NCI-H748 (cell line): Measurements from ENCODE around the gene CAMK2G.

Experiments used
- DNase-seq: peaks from one replicate; lab custom pipeline; 2025; ENCODE audit not compliant: unreplicated experiment; lab: John Stamatoyannopoulos, UW

Gene CAMK2G

DNA sequence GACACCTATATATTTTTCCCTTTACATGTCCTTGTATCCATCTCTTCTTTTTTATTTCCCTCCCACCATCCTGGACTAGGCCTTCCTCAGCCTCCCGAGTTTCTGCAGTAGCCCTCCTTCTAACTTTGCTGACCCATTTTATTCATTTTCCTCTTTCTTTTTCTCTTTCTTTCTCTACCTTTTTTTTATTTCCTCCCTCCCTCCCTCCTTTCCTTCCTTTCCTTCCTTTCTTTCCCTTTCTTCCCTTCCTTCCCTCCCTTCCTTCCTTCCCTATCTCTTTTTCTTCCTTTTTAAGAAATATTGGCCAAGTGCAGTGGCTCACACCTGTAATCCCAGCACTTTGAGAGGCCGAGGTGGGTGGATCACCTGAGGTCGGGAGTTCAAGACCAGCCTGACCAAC lies 9.7 kb upstream of the CAMK2G start:
- DNase-seq, result no peak

DNA sequence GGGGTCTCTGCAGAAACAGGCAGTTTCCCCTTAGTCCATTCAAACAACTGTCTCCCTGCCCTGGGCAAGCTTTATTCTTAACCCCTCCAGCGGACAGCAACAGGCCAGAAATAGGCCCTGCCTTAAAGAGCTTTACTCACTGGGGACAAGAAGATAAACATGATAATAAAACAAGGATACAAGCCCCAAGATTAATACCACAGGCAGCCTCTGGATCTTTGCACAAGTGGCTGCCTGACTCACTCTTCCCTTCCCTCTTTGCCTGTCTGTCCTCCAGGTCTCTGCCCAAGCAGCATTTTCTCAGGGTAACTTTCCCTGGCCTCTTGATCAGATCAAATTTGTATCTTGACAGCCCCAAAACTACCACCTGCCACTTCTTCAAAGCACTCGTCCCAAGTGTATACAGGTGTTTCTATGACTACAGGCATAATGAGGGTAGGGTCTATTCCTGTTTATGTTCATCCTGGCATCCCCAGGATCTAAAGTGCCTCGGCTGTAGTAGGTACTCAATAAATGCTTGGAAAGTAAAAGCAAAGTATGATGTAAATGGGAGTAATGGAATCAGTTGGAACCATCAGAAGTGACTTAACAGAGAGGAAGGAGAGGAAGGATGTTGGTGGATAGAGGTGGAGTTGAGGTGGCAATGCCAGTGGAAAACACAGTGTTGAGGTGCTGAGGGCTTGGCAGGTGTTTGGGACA lies 7.0 kb upstream of the CAMK2G start:
- no peak for DNase-seq

DNA sequence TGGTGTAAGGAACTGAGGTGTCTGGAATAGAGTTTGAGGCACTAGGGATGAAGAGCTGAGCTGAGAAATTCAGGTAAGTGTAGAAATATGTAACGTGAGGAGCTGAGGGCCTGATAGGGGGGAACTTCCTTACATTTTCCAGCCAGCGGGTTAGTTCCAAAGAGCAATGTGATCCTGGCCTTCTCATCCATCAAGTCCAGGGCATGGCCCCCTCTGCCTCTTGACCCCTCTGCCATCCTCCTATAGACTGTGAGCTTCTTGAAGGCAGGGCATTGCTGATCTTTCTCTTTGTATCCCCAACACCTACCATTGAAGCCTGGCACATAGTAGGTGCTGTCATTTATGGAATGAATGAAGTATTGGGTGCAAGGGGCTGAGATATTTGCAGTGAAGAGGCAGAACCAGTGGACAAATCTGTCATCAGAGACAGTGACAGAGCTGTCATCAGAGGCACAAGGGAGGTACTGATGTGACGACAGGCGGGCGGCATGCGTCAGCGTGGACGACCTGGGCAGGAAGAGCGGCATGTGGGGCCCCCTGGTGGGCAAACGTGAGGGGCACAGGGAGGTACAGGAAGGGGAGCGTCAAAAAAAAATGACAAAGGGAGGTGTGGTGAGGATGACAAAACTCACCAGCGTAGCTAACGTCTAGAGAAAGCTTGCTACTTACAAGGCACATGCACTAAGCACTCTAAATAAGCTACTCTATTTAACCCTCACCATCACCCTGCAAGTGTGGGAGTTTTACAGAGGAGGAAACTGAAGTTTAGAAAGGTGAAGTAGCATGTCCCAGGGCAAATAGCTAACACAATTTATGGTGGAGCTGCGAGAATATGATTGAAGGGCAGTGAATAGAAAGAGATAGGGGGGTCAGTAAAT lies 5.2 kb upstream of the CAMK2G start:
- DNase-seq, result peak; percentile 75

DNA sequence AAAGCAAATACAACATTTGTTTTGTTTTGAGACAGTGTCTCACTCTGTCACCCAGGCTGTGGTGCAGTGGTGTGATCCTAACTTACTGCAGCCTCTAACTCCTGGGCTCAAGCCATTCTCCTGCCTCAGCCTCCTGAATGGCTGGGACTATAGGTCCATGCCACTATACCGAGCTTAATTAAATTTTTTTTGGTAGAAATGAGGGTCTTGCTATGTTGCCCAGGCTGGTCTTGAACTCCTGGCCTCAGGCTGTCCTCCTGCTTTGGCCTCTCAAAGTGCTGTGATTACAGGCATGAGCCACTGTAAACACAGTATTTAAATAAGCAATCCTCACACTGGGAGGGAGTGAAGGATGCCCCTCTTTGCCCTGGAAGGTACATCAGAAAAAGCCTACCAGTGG lies 4.0 kb upstream of the CAMK2G start:
- no peak for DNase-seq

DNA sequence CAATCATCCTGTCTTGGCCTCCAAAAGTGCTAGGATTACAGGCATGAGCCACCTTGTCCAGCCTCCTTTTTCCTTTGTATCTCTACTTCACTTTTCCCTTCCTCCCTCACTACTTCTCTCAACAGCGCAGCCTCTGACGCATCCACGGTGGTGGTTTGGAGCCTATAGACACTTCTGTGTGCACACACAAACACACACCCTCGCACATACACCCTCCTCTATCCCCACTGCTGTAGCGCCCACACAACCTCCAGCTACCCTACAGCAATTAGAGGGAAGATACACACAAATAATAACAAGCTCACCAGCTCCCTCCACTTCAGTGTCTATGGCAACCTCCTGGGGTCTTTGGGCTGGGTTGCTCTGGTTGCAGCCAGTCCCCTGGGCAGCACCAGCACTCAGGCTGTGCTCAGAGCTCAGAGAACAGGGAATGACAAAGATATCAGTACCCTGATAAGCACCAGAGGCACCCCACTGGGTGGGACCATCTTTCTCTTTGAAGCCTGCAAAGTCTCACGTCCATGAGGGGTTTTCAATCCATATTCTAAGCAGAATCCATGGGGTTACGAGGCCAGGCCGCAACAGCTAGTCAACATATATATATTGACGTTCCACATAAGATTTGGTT lies 3.3 kb upstream of the CAMK2G start:
- DNase-seq, result no peak

DNA sequence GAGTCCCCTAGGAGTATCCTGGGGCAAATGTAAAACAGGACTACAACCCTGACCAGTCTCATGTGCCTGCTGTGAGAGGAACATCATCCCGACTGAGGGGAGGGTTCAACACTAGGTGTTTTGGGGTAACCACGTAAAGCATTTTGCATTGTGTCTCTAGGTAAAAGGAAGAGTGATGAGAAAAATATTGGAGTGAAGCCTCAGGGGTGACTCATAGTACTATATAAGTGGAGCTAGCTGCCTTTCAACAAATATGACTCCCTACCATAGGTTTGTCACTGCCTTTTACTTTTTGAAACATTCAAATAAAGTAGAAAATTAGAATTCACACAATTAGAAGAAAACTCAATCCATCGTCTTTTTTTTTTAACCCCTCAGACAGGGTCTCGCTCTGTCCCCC lies 2.6 kb upstream of the CAMK2G start:
- no peak for DNase-seq

DNA sequence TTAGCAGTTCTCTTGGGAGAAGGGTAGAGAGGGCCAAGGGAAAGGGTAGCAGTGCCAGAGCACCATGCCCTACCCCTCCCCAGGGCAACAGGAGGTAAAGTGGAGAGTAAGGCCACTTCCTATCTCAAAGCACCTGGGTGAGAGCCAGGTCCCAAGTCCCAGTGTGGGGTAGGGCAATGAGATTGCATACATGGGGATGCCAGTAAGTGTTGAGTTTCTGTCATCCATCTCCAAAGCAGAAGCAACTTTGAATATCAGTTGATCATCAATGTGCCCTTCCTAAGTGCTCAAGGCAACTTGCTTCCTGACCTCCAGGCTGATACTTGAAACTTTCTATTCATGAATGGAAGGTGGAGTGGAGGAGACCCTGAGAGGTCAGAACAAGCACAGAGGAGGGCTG lies 2.2 kb upstream of the CAMK2G start:
- DNase-seq, result no peak

DNA sequence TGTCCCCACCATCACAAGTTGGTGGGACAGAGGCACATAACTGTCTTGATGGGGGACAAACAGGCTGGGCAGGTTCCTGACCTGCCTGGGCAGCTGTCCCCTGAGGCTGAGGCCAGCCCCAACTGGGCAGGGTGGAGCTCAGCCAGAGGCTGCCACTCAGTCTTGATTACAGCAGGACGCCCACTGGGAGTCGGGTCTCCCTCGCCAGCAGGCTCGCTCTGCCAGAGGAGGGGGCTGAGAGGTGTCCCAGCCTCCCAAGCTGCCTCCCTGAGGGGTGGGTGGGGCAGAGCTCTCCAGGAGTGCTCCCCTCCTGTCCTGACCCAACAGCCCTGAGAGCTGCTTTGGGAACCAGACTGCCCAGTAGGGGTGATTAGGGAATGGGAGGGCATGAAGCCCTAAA lies 1.8 kb upstream of the CAMK2G start:
- no peak for DNase-seq

DNA sequence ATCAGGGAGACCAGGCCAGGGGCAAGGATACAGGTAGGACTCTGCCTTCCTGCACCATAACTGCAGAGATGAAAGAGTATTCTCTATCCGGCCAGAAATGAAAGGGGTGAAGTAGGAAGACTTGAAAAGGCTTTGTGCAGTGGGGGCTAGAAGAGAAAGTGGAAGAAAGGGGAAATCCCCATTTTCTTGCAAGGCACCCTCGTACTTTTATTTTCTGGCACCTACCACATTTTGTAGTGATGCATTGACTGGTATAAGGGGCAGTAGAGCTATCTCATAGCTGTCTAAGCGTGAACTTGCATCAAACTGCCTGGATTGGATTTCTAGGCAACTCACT lies 752 bp upstream of the CAMK2G start:
- DNase-seq, result no peak

DNA sequence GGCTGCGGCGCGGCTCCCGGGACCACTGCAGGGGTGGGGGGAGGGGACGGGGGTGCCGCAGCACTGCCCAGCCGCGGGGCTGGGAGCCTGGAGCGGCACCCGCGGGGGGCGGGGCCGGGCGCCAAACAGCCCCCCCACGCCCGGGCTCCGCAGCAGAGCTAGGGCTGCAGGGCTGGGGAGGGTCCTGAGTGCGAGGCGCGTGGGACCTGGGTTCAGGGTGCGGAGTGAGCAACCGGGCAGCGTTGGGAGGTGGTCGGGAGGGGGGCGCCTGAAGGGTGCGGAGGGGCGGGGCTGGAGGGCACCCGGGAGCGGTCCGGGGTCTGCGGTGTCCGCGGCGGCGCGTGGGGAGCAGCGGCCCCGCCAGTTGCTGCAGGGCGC lies 528 bp downstream of the CAMK2G start:
- DNase-seq, result peak; percentile 31

DNA sequence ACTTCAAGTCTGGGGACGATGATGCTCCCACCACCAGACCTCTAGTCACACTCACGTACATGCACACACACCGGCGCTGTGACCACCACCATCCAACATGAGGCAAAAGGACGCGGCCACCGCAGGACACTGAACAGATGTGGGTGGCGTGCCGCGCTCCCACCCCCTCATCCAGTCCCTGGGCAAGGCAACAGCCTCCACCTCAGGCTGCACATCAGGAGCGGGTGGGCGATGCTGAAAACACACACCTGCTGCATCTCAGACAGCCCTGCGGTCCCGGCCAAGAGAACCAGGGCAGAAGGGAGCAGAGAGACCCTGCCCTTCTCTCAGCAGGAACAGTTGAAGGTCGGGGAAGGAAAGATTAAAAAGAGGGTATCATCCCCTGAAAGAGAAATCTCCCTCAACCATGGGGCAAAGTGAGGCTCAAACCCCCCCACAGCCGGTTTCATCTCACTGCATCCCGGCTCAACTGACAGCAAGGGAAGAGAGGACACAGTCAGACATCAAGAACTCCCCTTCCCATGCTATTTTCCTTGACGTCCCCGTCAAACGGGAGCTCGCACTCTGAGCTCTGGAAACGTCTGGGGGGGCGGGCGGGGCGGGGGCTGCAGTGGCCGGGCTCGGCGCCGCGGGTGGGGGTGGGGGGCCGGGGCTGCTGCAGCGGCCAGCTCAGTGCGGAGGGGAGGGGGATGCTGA lies 1.1 kb downstream of the CAMK2G start:
- peak; percentile 30 for DNase-seq

DNA sequence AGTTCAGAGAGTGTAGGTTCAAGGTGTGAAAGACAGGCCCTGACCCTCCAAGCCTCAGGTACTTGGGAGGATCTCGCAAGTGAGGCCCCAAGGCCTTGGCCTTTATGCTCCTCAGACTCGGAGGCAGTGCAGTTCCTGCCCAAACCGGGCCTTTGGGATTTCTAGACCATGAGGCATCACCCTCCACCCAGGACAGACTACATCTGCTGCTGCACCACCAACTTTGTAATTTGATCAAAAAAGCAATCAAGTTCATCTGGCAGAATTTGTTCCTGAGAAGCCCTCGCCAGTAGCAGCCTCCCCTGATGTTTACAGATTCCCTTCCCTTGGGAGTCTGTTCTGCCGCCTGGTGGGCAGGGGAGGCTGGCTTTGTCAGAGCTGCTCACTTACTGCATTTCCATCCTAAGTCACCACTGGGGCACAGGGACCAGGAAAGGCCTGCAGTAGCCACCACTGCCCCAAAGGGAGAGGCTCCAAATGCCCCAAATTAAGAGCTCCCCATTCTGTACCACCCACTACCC lies 2.1 kb downstream of the CAMK2G start:
- DNase-seq, result no peak

DNA sequence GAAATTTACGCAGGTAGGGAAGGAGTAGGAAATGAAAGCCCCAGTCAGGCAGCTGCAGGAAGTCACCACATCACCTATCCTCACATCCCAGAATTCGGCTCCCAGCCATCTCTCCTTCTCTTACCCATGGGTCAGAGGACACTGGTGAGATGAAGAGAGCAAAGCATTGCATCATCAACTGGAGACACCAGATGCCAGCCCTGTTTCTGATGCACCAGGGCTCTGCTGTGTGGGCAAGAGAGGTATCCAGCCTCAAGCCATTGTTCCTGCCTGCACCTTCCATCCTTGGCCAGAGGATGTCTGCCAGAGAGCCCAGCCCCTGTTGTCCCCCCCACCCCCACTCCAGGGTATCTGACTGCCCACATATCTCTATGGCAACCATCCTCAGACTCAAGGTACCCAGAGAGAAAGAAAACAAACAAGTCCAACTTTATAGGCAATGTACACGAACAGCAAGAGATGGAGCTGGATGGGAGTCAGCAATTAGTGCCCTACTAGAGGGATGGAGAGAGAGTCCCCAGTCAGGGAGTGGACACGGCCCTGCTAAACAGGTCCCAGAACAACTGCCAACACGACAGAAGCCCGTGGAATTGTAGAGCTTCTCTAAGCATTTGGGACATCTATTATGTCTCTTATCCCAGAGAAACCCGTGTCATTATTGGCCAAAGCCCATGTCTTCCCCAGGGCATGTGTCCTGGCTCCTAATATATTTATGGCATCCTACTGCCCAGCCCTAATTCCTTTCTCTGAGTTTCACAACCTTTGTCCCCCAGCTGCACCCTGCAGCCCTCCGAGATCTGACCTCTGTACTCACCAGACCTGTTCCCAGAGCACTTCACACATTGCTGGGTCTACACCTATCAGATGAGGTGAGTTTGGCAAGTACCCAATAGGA lies 2.8 kb downstream of the CAMK2G start:
- peak; percentile 18 for DNase-seq

DNA sequence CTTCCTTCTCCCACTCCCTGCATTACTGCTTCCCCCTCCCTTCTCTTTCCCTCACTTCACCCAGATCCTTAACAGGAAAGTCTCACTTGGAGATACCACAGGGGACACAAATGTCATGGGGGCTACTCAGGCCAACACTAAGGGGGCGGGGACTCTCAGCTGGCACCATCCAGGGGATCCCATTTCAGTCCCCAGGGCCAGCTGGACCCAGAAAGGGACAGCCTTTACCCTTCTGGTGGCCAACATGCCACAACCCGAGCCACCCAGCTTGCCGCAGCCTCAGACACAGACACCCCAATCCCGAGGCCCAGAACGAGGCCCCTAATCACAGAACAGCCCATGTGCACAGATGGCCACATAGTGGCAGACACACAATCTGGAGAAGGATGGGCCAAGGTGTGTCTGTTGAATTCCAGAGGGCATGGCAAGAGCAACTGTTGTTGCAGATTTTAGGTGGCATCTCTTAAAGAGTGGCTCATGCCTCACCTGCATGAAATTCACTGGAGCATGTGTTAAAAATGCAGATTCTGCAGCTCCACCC lies 5.6 kb downstream of the CAMK2G start:
- DNase-seq, result no peak

DNA sequence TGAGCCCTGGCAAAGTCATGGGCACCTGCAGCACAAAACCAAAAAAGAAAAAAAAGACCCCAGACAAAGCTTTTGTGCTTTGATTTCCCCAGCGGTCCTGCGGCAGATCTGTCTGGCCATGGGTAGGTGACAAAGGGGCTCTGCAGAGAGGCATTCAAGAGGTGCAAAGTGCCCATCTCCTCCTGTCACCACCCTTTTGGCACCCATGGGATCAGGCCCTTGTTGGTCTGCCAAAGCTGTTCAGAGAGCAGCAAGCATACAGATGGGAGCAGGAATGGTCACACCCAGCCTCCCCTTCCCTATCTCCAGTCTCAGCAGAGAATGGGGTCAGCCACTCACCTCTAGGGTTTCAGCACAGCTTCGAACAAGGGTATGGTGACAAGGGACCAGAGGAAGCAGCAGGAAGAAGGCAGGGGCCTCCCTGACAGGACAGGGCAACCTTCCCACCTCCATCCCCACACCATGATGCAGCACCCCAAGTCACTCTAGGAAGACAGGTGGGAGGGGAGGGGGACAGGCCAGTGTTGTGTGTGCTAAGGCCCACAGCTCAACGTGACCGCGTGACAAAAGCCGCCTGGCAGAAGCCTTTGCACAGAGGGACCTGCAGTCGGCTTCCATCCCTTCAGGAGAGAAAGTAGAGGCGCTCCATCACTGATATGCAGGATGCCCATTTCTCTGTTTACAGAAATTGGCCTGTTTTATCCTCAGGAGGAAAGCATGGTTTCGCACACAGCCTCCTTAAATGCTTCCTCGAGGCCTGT lies 6.3 kb downstream of the CAMK2G start:
- DNase-seq, result no peak

DNA sequence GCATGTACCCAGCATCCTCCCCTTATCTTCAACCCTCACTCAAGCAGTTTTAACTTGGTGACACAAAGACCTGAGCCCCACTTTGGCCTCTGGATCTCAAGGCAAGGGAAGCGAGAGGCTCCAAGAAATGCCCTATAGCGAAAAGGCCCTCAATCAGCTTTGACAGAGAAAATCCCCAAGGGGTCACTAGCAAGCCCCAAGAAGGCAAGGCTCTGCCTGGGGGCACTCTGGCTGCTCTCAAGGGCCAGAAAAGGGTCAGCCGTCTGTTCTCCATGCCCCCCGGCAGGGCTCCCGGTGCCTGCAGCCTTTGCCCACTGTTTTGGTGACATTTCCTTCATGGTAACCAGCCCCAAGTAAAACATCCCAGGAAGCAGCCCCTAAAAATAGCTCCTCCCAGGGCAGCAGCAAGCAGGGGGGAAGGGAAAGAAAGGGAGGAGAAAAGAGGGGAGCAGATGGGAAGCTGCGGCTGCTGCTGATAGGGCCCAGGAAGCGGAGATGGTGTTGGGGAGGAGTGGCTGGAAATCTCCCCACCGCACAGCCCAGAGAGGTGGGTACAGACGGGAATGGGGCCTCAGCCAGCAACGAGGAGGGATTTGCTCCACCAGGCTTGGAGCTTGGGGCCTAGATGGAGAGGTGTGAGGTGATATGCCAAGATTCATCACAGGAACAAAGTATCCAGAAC lies 7.1 kb downstream of the CAMK2G start:
- DNase-seq, result no peak

DNA sequence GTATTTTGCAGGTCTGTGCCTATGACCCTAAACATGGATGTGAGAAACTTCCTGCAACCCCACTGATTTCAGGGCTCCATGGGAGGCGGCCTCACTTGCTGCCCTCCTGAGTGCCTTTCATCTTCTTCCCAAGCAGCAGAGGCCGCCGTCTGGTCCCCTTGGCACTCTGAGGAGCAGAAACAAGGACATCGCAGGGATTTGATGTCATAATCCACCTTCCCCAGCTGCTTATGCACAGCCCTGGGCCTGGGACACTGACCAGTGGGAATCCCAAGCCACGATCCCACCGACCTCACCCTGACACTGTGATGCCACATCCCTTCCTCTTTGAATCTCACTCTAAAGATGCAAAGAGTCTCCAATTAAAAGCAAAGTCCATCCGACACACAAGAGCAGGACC lies 7.7 kb downstream of the CAMK2G start:
- no peak for DNase-seq

DNA sequence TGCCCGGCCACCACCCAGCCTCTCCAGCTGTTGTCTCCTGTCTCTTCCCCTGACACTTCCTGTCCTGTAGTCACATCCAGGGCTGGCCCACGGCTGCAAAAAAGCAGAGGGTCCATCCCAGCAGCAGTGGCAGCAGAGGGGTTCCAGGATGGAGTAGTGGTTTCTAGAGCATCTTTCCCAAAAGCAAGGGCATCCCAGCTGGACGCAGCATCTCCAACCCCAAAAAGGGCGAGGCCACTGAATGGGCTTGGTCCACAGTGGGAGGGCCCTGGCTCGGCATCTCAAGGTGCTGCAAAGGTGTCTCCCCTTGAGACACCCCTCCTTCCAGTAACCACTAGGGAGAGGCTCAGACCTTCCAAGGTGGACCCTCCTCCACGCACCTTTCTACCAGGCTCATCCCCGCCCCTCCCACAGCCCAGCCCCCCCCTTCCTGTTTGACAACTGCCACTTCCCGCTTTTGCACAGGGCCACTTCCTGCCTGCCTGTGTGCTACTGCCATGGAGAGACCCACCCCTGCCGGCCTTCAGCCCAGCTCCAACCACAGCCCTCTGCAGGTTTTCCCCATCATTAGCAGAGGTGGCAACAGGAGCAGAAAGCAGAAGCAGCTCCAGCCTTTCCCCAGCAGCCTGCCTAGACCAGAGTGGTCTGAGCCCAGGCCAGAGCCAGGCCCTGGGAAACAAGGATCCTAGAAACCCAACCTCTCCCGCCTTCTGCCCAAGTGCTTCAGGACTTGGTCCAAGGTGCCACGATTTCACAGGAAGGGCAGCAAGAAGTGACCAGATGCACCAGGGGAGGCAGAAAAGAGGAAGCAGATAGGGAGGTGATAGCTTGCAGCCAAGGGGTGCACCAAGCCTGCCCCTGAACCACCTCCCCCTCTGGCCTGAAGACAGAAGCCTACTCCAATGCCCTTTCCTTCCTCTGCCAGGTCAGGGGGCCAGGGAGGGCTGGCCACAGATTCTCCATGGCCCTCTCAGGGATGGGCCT lies 8.6 kb downstream of the CAMK2G start:
- DNase-seq, result no peak
